ENCODE data around the gene ARID1B. TPM values are rescaled to one million over a fixed set of nuclear protein-coding genes. Genes with fewer than 3 reads are reported as not detected.
A peak's percentile ranks its signal among the peaks of the same experiment; 100 is the strongest.

ARID1B gene
- total and polyA plus RNA-seq, 2 of the 4 experiments (the other 2 are of a cell fraction), result 14.5 to 20.1 TPM

- 13 to 100% methylated on average over 1 to 3 of the region's 5 CpGs for WGBS, 2 experiments (ENCODE audit: extremely low coverage in 2 of 2, insufficient read length in 1 of 2)
- DNase-seq, result peak; percentile 30
- dilution Hi-C loops (cut with HindIII; ENCODE audit: low sequenced_read_pairs, unreplicated experiment), result no loop called here
- no peak for TF ChIP-seq USF2 (IDR thresholded peaks at IDR 0.05; ENCODE audit: low read depth, low read length)
- TF ChIP-seq BHLHE40 (IDR thresholded peaks at IDR 0.05; ENCODE audit: low read depth, low read length), result no peak
- no peak for TF ChIP-seq SMC3 (IDR thresholded peaks at IDR 0.05; ENCODE audit: low read depth, low read length)
- no peak for TF ChIP-seq FOS (IDR thresholded peaks at IDR 0.05; ENCODE audit: low read depth, low read length)
- TF ChIP-seq MAFK (IDR thresholded peaks at IDR 0.05; ENCODE audit: low read depth, low read length), result no peak
- TF ChIP-seq CTCF (conservative IDR thresholded peaks at IDR 0.05; ENCODE audit: low read depth, low read length), result no peak
- TF ChIP-seq ELK1 (IDR thresholded peaks at IDR 0.05; ENCODE audit: borderline replicate concordance, low read depth, low read length), result no peak
- no peak for TF ChIP-seq RFX5 (IDR thresholded peaks at IDR 0.05; ENCODE audit: low read depth, low read length)
- no peak for TF ChIP-seq NFE2L2 (IDR thresholded peaks at IDR 0.05; ENCODE audit: low read depth, low read length)
- TF ChIP-seq RAD21 (IDR thresholded peaks at IDR 0.05; ENCODE audit: low read length), result no peak
- no peak for TF ChIP-seq MAZ (IDR thresholded peaks at IDR 0.05; ENCODE audit: borderline replicate concordance, low read depth, low read length)
- no peak for TF ChIP-seq POLR2A (IDR thresholded peaks at IDR 0.05; ENCODE audit: low read depth, low read length)
- no peak for TF ChIP-seq CHD1 (IDR thresholded peaks at IDR 0.05; ENCODE audit: low read depth, low read length)
- TF ChIP-seq CEBPB (IDR thresholded peaks at IDR 0.05; ENCODE audit: low read depth, low read length), result no peak
- no peak for TF ChIP-seq RCOR1 (IDR thresholded peaks at IDR 0.05; ENCODE audit: insufficient replicate concordance, low read length)
Measured at GRCh38 chr6:157033428-157034140, 256.4 kb downstream of the ARID1B start.

More at GRCh38 chr6:157033428-157034140, 256.4 kb downstream of the ARID1B start:
- Histone ChIP-seq H3K79me1 (ENCODE audit: low read depth in 1 of 2, low read length in 2 of 2) (peaks cover 31 to 52% of the 10 kb centered on the region in 2 experiments), H3K36me3 (ENCODE audit: control insufficient read depth, insufficient read depth, low read length) (no peaks in the 10 kb centered on the region), H3K23ac (ENCODE audit: low read depth, low read length) (peak overlapping the region; percentile 2; the same call in 1 of the 2 replicates), H3K9me1 (ENCODE audit: insufficient read depth, low read length) (peaks cover 4% of the 10 kb centered on the region; the same call in 1 of the 2 replicates), H2BK5ac (ENCODE audit: low read depth, low read length, poor library complexity, severe bottlenecking) (peak overlapping the region; percentile 73), H3K4me3 (ENCODE audit: insufficient read depth, low read depth, low read length) (peak overlapping the region; percentile 97), H3K4me1 (ENCODE audit: control insufficient read depth, insufficient read depth, low read length) (peaks cover 6% of the 10 kb centered on the region), H2AK5ac (ENCODE audit: low read depth, low read length) (no peak overlapping the region), H3K14ac (replicated peaks; ENCODE audit: low read depth, low read length) (peak overlapping the region; percentile 5), H4K91ac (ENCODE audit: insufficient read depth, low read depth, low read length) (no peak overlapping the region), H3K4me2 (ENCODE audit: low read depth, low read length) (peak overlapping the region; percentile 100), H3K4ac (ENCODE audit: low read depth, low read length) (no peak overlapping the region), H3K9me3 (ENCODE audit: control insufficient read depth, insufficient read depth, low read length) (no peaks in the 10 kb centered on the region; the same call in 1 of the 2 replicates), H3K27me3 (ENCODE audit: control insufficient read depth, insufficient read depth, low read length) (no peaks in the 10 kb centered on the region), H2BK120ac (ENCODE audit: low read depth, low read length) (peak overlapping the region; percentile 11), H3K9ac (ENCODE audit: low read depth, low read length) (peak overlapping the region; percentile 97), H2BK20ac (ENCODE audit: low read depth, low read length) (no peak overlapping the region), H3K56ac (ENCODE audit: extremely low read depth, insufficient read depth, low read length) (peak overlapping the region; percentile 42), H4K5ac (ENCODE audit: low read depth, low read length) (peak overlapping the region; percentile 91), H2BK15ac (ENCODE audit: low read depth, low read length) (no peak overlapping the region), H3K27ac (ENCODE audit: insufficient read depth, low read length) (peak overlapping the region; percentile 78), H2AK9ac (replicated peaks; ENCODE audit: low read depth, low read length, poor library complexity) (no peak overlapping the region), H4K20me1 (ENCODE audit: insufficient read depth, low read length) (no peaks in the 10 kb centered on the region), H2AFZ (replicated peaks; ENCODE audit: low read length, poor library complexity) (no peak overlapping the region), H3K18ac (ENCODE audit: low read depth, low read length) (peak overlapping the region; percentile 97; the same call in 1 of the 2 replicates), H4K8ac (ENCODE audit: low read depth in 2 of 2, low read length in 2 of 2) (peak overlapping the region in 1 of 2 experiments; percentile 6; a peak in 2 of 4 replicates)
- in situ Hi-C loops (cut with MboI; ENCODE audit: low sequenced_read_pairs) (loop anchor here (25.0 kb wide), 1 partner anchor 1696 kb away; no protein-coding TSS in a partner anchor), intact Hi-C loops (cut with micrococcal nuclease) (loop anchor here (1.0 kb wide), 2 partner anchors 151 to 241 kb away; no protein-coding TSS in a partner anchor)
- CTCF ChIA-PET, result interaction anchor here (0.6 to 1.9 kb wide), 3 partner anchors 9 to 462 kb away, joined by 3 to 8 read pairs (median 3); no protein-coding TSS in a partner anchor
- POLR2A ChIA-PET (ENCODE audit: unreplicated experiment), result no interaction called here
- BruUV-seq (replicated peaks), result no TSS peak
- peak; percentile 53 for ATAC-seq (ENCODE audit: low read depth)

All from IMR-90 (cell line).